Measurements from ENCODE around the gene MED13L. TPM values are rescaled to one million over a fixed set of nuclear protein-coding genes. Genes with fewer than 3 reads are reported as not detected.

The MED13L gene
- total RNA-seq, 2 experiments from 2014 or later, result 68.3 to 71.8 TPM

DNA sequence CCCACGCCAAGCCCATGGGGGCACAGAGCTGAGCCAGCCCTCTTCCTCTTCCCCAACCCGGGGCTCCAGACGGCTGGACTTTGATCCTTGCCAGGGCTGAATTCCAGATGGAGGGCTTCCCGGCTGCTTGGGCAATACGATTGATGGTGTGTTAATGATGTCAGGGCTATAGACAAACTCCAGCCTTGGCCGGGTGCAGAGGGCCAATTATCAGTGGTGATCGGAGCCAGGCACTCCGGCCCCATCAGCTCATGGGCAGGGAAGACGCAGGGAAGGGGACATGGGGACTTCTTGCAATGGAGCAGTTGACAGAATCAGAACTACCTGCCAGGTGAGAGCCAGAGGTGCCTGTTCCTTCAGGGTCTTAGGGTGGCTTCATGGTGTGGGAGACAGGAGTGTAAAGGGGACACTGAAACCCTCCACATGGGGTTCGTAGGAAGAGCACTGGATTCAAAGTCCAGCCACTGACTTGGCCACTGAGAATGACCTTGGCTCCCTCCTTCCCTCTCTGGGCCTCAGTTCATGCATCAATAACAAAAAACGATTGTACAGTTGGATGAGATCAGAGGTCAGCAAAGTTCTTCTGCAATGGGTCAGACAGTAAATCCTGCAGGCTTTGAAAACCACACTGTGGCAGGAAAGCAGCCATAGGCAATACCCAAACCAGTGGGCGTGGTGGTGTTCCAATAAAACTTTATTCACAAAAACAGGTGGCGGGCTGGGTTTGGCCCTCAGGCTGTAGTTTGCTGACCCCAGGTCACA lies 333.7 kb downstream of the MED13L start:
- H3K9me3 Mint-ChIP-seq, result peaks cover 4% of the 10 kb centered on the region
- H3K4me3 Mint-ChIP-seq, result no peak overlapping the region
- ChIA-PET CTCF (interaction anchor here (1.0 kb wide), 1 partner anchor 26 kb away, joined by 3 read pairs; no protein-coding TSS in a partner anchor), POLR2A (no interaction called here)
- no peak for DNase-seq
- H3K27ac Mint-ChIP-seq, result no peak overlapping the region
- peaks cover 2% of the 10 kb centered on the region for H3K36me3 Mint-ChIP-seq (ENCODE audit: low read depth)
- H3K4me1 Mint-ChIP-seq, result no peaks in the 10 kb centered on the region
- peaks cover 7% of the 10 kb centered on the region for H3K27me3 Mint-ChIP-seq

DNA sequence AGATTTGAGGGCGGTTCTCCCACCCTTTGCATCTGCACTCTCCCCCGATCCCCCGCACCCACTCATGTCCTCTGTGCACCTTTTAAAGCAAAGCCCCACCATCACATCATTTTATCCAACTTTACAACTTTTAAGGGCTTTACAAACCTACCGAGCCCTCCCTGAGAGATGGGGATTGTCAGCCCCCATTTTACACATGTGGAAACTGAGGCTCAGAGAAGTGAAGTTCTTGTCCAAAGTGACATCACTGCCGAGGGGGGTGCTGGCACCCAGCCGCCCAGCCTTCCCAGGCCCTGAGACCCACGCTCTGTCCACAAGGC lies 334.2 kb downstream of the MED13L start:
- ChIA-PET POLR2A (no interaction called here), CTCF (no interaction called here)
- Mint-ChIP-seq H3K27ac (no peak overlapping the region), H3K27me3 (peaks cover 9% of the 10 kb centered on the region), H3K9me3 (peaks cover 6% of the 10 kb centered on the region), H3K36me3 (ENCODE audit: low read depth) (peaks cover 3% of the 10 kb centered on the region), H3K4me3 (no peak overlapping the region), H3K4me1 (no peaks in the 10 kb centered on the region)
- DNase-seq, result no peak

GRCh38 chr12:115942346-115942745 lies 335.1 kb downstream of the MED13L start:
- DNase-seq, result no peak
- H3K36me3 Mint-ChIP-seq (ENCODE audit: low read depth), result peaks cover 3% of the 10 kb centered on the region
- CTCF ChIA-PET, result interaction anchor here (0.7 kb wide), 1 partner anchor 143 kb away, joined by 3 read pairs; no protein-coding TSS in a partner anchor
- H3K4me1 Mint-ChIP-seq, result no peaks in the 10 kb centered on the region
- H3K4me3 Mint-ChIP-seq, result no peak overlapping the region
- POLR2A ChIA-PET, result no interaction called here
- no peak overlapping the region for H3K27ac Mint-ChIP-seq
- H3K27me3 Mint-ChIP-seq, result peaks cover 14% of the 10 kb centered on the region
- H3K9me3 Mint-ChIP-seq, result peaks cover 6% of the 10 kb centered on the region

DNA sequence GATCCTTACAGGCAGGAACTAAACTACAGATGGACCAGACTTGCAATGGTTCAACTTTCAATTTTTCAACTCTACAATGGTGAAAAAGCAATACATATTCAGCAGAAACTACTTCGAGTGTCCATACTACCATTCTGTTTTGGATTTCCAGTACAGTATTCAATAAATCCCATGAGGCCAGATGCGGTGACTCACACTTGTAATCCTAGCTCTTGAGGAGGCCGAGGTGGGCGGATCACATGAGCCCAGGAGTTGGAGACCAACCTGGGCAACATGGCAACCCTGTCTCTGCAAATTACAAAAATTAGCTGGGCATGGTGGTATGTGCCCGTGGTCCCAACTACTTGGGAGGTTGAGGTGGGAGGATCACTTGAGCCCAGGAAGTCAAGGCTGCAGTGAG lies 336.1 kb downstream of the MED13L start:
- POLR2A ChIA-PET, result no interaction called here
- CTCF ChIA-PET, result no interaction called here
- no peaks in the 10 kb centered on the region for H3K4me1 Mint-ChIP-seq
- no peak overlapping the region for H3K4me3 Mint-ChIP-seq
- peaks cover 3% of the 10 kb centered on the region for H3K36me3 Mint-ChIP-seq (ENCODE audit: low read depth)
- no peak for DNase-seq
- H3K27ac Mint-ChIP-seq, result no peak overlapping the region
- peaks cover 6% of the 10 kb centered on the region for H3K9me3 Mint-ChIP-seq
- H3K27me3 Mint-ChIP-seq, result peaks cover 18% of the 10 kb centered on the region

DNA sequence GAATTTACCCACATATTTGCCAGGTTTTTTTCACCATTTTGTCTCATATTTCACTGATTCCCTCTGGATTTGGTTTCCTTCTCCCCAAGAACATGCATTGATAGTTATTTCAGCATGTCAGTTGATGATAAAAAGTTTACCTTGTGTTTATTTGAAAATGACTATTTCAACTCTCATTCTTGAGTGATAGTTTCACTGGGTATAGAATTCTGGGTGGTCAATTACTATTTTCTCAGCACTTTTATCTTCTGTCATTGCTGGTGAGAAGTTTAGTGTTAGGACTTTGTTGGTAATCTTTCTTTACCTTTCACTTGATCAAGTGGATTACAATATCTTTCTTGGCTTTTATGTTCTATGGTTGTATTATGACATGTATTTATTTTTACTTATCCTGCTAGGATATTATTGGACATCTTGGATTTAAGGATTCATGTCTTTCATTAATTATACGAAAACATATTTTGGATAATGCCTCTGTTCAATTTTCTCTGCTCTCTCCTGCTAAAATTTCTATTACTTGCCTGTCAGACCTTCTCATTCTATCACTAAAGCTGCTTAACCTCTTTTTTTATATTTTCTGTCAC lies 338.6 kb downstream of the MED13L start:
- no peak for DNase-seq
- Mint-ChIP-seq H3K27ac (no peak overlapping the region), H3K36me3 (ENCODE audit: low read depth) (peaks cover 3% of the 10 kb centered on the region), H3K4me1 (no peaks in the 10 kb centered on the region), H3K9me3 (peaks cover 6% of the 10 kb centered on the region), H3K4me3 (no peak overlapping the region), H3K27me3 (peaks cover 18% of the 10 kb centered on the region)
- CTCF ChIA-PET, result interaction anchor here (1.2 kb wide), 1 partner anchor 8 kb away, joined by 3 read pairs; no protein-coding TSS in a partner anchor
- POLR2A ChIA-PET, result no interaction called here

- ChIA-PET POLR2A (no interaction called here), CTCF (interaction anchor here (1.2 kb wide), 1 partner anchor 10 kb away, joined by 3 read pairs; no protein-coding TSS in a partner anchor)
- no peak for DNase-seq
- H3K4me3 Mint-ChIP-seq, result no peak overlapping the region
- peaks cover 19% of the 10 kb centered on the region for H3K27me3 Mint-ChIP-seq
- H3K4me1 Mint-ChIP-seq, result no peaks in the 10 kb centered on the region
- peaks cover 3% of the 10 kb centered on the region for H3K36me3 Mint-ChIP-seq (ENCODE audit: low read depth)
- H3K9me3 Mint-ChIP-seq, result peaks cover 6% of the 10 kb centered on the region
- H3K27ac Mint-ChIP-seq, result no peak overlapping the region
These were observed 340.2 kb downstream of the MED13L start for GRCh38 chr12:115936997-115937916.

DNA sequence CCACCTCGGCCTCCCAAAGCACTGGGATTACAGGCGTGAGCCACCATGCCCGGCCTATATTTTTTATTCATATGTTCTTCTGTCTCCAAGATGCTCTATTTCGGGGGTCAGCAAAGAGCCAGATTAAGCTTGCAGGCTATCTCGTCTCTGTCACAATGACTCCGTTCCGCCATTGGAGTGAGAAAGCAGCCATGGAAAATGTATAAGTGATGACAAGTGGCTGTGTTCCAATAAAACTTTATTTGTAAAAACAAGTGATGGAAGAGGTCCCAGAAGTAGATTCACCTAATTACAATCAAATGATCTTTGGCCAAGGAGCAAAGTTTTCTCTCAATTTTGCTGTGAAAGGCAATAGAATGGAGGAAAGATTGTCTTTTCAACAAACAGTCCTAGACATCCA lies 342.6 kb downstream of the MED13L start:
- POLR2A ChIA-PET, result interaction anchor here (0.6 kb wide), 1 partner anchor 60 kb away, joined by 4 read pairs; no protein-coding TSS in a partner anchor
- Mint-ChIP-seq H3K27me3 (peaks cover 21% of the 10 kb centered on the region), H3K4me3 (no peak overlapping the region), H3K9me3 (peaks cover 6% of the 10 kb centered on the region), H3K4me1 (no peaks in the 10 kb centered on the region), H3K36me3 (ENCODE audit: low read depth) (peaks cover 3% of the 10 kb centered on the region), H3K27ac (no peak overlapping the region)
- CTCF ChIA-PET, result no interaction called here
- DNase-seq, result no peak

DNA sequence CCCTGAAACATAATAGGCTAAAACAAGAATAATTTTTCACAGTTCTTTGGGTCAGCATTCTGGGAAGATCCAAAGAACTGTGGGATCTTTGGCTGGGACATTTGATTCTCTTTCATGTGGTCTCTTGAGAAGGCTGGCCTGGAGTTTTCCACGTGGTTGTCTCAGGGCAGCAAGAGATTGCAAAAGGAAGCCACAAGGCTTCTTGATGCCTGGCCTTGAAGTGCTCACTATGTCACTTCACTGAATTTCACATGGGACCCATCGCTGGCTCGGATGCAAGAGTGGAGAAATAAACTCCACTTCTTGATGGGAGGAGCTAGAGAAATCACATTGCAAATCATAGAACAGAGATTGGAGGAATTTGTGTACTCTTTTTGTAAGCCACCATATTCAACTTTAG lies 343.4 kb downstream of the MED13L start:
- ChIA-PET POLR2A (no interaction called here), CTCF (interaction anchor here (1.4 kb wide), 1 partner anchor 16 kb away, joined by 4 read pairs; no protein-coding TSS in a partner anchor)
- Mint-ChIP-seq H3K9me3 (peaks cover 4% of the 10 kb centered on the region), H3K27ac (no peak overlapping the region), H3K4me3 (no peak overlapping the region), H3K36me3 (ENCODE audit: low read depth) (peaks cover 3% of the 10 kb centered on the region), H3K27me3 (peaks cover 19% of the 10 kb centered on the region), H3K4me1 (no peaks in the 10 kb centered on the region)
- DNase-seq, result peak; percentile 5

- Mint-ChIP-seq H3K27ac (no peak overlapping the region), H3K9me3 (no peaks in the 10 kb centered on the region), H3K36me3 (ENCODE audit: low read depth) (no peaks in the 10 kb centered on the region), H3K27me3 (peaks cover 7% of the 10 kb centered on the region), H3K4me1 (no peaks in the 10 kb centered on the region), H3K4me3 (no peak overlapping the region)
- POLR2A ChIA-PET, result no interaction called here
- CTCF ChIA-PET, result no interaction called here
- no peak for DNase-seq
These were observed 345.4 kb downstream of the MED13L start for GRCh38 chr12:115932066-115932465.

DNA sequence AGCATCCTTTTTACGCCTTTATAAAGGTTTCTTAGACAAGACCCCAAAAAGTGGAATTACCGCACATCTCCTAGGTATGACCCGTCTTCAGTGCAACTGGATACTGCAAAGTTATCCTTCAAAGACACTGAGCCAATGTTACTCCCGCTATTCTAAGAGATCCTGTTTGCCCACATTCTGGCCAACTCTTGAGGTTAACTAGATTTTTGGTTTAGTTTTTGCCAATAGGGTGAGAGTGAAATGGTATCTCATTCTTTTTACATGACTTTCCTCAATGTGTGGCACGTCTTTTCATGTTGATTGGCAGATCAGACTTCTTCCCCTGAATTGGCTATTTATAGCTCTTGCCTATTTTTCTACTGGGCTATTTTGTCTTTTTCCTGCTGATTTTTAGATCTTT lies 347.2 kb downstream of the MED13L start:
- Mint-ChIP-seq H3K36me3 (ENCODE audit: low read depth) (no peaks in the 10 kb centered on the region), H3K4me1 (no peaks in the 10 kb centered on the region), H3K27me3 (peaks cover 5% of the 10 kb centered on the region), H3K9me3 (no peaks in the 10 kb centered on the region), H3K4me3 (no peak overlapping the region), H3K27ac (no peak overlapping the region)
- DNase-seq, result no peak
- POLR2A ChIA-PET, result no interaction called here
- CTCF ChIA-PET, result no interaction called here

- no peaks in the 10 kb centered on the region for H3K4me1 Mint-ChIP-seq
- no peak overlapping the region for H3K4me3 Mint-ChIP-seq
- H3K9me3 Mint-ChIP-seq, result peaks cover 5% of the 10 kb centered on the region
- ChIA-PET POLR2A (no interaction called here), CTCF (no interaction called here)
- H3K36me3 Mint-ChIP-seq (ENCODE audit: low read depth), result no peaks in the 10 kb centered on the region
- H3K27ac Mint-ChIP-seq, result no peak overlapping the region
- no peak for DNase-seq
- H3K27me3 Mint-ChIP-seq, result peaks cover 4% of the 10 kb centered on the region
These were observed 351.3 kb downstream of the MED13L start for GRCh38 chr12:115926037-115926670.

DNA sequence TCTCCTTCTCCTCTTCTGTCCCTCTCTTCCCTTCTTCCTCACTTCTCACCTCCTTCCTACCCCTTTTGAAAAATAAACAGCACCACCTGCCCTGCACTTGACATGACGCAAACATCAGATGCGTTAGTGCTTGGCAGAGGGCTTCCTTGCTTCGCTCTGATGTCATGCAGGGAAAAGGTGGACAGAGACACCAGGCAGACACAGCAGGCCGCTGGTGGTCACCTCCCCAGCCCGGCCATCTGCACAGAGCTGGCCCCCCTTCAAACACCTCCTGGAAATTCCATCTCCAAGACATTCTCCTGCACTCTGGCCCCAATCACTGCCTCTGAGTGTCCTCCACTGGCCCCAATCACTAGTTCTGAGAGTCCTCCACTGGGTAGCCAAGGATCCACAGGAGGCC lies 353.6 kb downstream of the MED13L start:
- H3K4me1 Mint-ChIP-seq, result no peaks in the 10 kb centered on the region
- no peaks in the 10 kb centered on the region for H3K36me3 Mint-ChIP-seq (ENCODE audit: low read depth)
- no peak overlapping the region for H3K4me3 Mint-ChIP-seq
- peaks cover 5% of the 10 kb centered on the region for H3K9me3 Mint-ChIP-seq
- H3K27me3 Mint-ChIP-seq, result peaks cover 14% of the 10 kb centered on the region
- POLR2A ChIA-PET, result no interaction called here
- no peak overlapping the region for H3K27ac Mint-ChIP-seq
- CTCF ChIA-PET, result interaction anchor here (0.9 kb wide), 1 partner anchor 330 kb away, joined by 3 read pairs; no protein-coding TSS in a partner anchor
- DNase-seq, result no peak

Measured in activated CD4-positive, alpha-beta memory T cell treated with anti-CD3 and anti-CD28 coated beads, Interleukin-2, amount 10 ng/mL, durations not matched to agents 7 days and 5 days (primary cell).